K562 (cell line): ENCODE data around the gene STX7. TPM values are rescaled to one million over a fixed set of nuclear protein-coding genes. Genes with fewer than 3 reads are reported as not detected.

Experiments
- ATAC-seq: fragments of 200-7000 bp; cut with Tn5 transposase; 3 replicates; pipeline ENCODE4 v1.9.1; 2020; ENCODE audit warnings: moderate library complexity
- BruUV-seq: library from RNA; stranded (reverse); fragments of 400-500 nt; replicated peaks from 2 replicates; lab custom pipeline; 2021; lab: Mats Ljungman, UMichigan
- CTCF ChIA-PET: fragments of 300-600 bp; formaldehyde crosslinking; extraction: SDS; loops from one replicate; lab custom pipeline; 2021; ENCODE audit warnings: low intra/inter-chr PET ratio; lab: Yijun Ruan, JAX
- POLR2A ChIA-PET: fragments of 300-600, 350-650 bp; sonication (Branson Sonifier 250); formaldehyde crosslinking; extraction: SDS; loops from one replicate; lab custom pipeline; 2021; ENCODE audit warnings: antibody characterized with exemption, inconsistent platforms; lab: Yijun Ruan, JAX
- DNase-seq, 4 experiments: peaks; one replicate each; pipeline versions ENCODE4 v3.0.0 to v3.0.0-alpha.2; 2011 to 2018; ENCODE audit warnings: low spot score in 3 of 4, mixed read lengths in 3 of 4; ENCODE audit errors: extremely low read depth in 1 of 4
- FAIRE-seq: peaks from 2 replicates; lab custom pipeline; 2011; peaks lifted over from hg19 to GRCh38; lab: Jason Lieb, UNC
- H2AFZ ChIP-seq: 2 replicates; pipeline ENCODE4 v1.6.0; 2011; ENCODE audit warnings: low read depth, low read length, control low read depth, inconsistent platforms
- H3K27ac ChIP-seq: fragments of 200-600 bp; 3 replicates; pipeline ENCODE4 v1.8.0; 2011; ENCODE audit warnings: low read depth, mild to moderate bottlenecking, control low read depth, inconsistent platforms, low read length, moderate library complexity, mixed read lengths; ENCODE audit errors: extremely low read depth
- H3K27me3 ChIP-seq, 2 experiments: fragments of 300-600 bp in 1 of 2; 2 replicates in 1 of 2; 3 replicates in 1 of 2; pipeline versions ENCODE4 v1.6.0 to v1.8.0; 2011; ENCODE audit warnings: inconsistent platforms in 2 of 2, low read length in 2 of 2, mild to moderate bottlenecking in 1 of 2, mixed read lengths in 1 of 2, moderate library complexity in 1 of 2; ENCODE audit not compliant: control insufficient read depth in 2 of 2, insufficient read depth in 2 of 2
- H3K36me3 ChIP-seq: fragments of 300-600 bp; 3 replicates; pipeline ENCODE4 v1.8.0; 2011; ENCODE audit warnings: mild to moderate bottlenecking, low read length, inconsistent platforms; ENCODE audit not compliant: control insufficient read depth, insufficient read depth
- H3K4me1 ChIP-seq, 2 experiments: fragments of 200-600 bp in 1 of 2; replicated peaks in 1 of 2; 2 replicates in 1 of 2; 3 replicates in 1 of 2; pipeline versions ENCODE4 v1.5.1 to v1.8.0; 2011; ENCODE audit warnings: inconsistent platforms in 2 of 2, low read length in 2 of 2, mild to moderate bottlenecking in 1 of 2, mixed read lengths in 1 of 2, moderate library complexity in 1 of 2; ENCODE audit not compliant: control insufficient read depth in 2 of 2, insufficient read depth in 2 of 2
- H3K4me2 ChIP-seq: 2 replicates; pipeline ENCODE4 v1.6.1; 2011; ENCODE audit warnings: low read length, control low read depth, inconsistent platforms, mixed read lengths; ENCODE audit not compliant: insufficient read depth
- H3K4me3 ChIP-seq: fragments of 200-600 bp; sonication (generic), shearing (Covaris generic); 2 replicates; pipeline ENCODE4 v1.5.1; 2016; ENCODE audit warnings: control low read depth, inconsistent platforms
- H3K79me2 ChIP-seq: fragments of 200-600 bp; 3 replicates; pipeline ENCODE4 v1.8.0; 2011; ENCODE audit warnings: low read length, inconsistent platforms; ENCODE audit not compliant: control insufficient read depth, insufficient read depth
- H3K9ac ChIP-seq, 2 experiments: 2 replicates each; pipeline versions ENCODE4 v1.6.0 to v1.6.1; 2011; ENCODE audit warnings: low read depth in 2 of 2, low read length in 2 of 2, control low read depth in 1 of 2, inconsistent platforms in 1 of 2, mild to moderate bottlenecking in 1 of 2, mixed read lengths in 1 of 2; ENCODE audit not compliant: insufficient read depth in 1 of 2
- H3K9me1 ChIP-seq: one replicate; pipeline ENCODE4 v1.6.0; 2011; ENCODE audit warnings: inconsistent platforms, mild to moderate bottlenecking, low read length, moderate library complexity; ENCODE audit not compliant: control insufficient read depth, insufficient read depth
- H3K9me3 ChIP-seq: replicated peaks from 2 replicates; pipeline ENCODE4 v1.5.1; 2011; ENCODE audit warnings: low read depth, low read length, inconsistent platforms; ENCODE audit not compliant: control insufficient read depth, insufficient read depth
- H4K20me1 ChIP-seq: replicated peaks from 2 replicates; pipeline ENCODE4 v1.6.1; 2011; ENCODE audit warnings: low read length, inconsistent platforms, mixed read lengths; ENCODE audit not compliant: control insufficient read depth, insufficient read depth
- ESRRB ChIP-seq: fragments of 250-450 bp; sonication (Bioruptor Pico); IDR thresholded peaks from 2 replicates; pipeline ENCODE4 v1.5.0; 2020; ENCODE audit warnings: mild to moderate bottlenecking, moderate library complexity, borderline replicate concordance
- GATAD2B ChIP-seq: fragments of 450-650 bp; IDR thresholded peaks from 2 replicates; pipeline ENCODE4 v1.6.1; 2017; ENCODE audit warnings: mild to moderate bottlenecking, borderline replicate concordance
- HIVEP1 ChIP-seq: fragments of 250-450 bp; sonication (Bioruptor Pico); IDR thresholded peaks from 2 replicates; pipeline ENCODE4 v1.4.0; 2020; ENCODE audit warnings: mild to moderate bottlenecking
- HMG20B ChIP-seq: fragments of 250-450 bp; sonication (Bioruptor Pico); IDR thresholded peaks from 2 replicates; pipeline ENCODE4 v1.5.0; 2021; ENCODE audit warnings: mild to moderate bottlenecking
- KLF10 ChIP-seq: fragments of 250-450 bp; sonication (Bioruptor Pico); IDR thresholded peaks from 2 replicates; pipeline ENCODE4 v1.6.1; 2021; ENCODE audit warnings: matching md5 sums
- MAFF ChIP-seq: IDR thresholded peaks from 2 replicates; pipeline ENCODE4 v1.6.1; 2012; ENCODE audit warnings: low read length, improper control_type of control experiment
- MAFG ChIP-seq: fragments of 450-650 bp; conservative IDR thresholded peaks from 2 replicates; pipeline ENCODE4 v1.6.1; 2016; ENCODE audit warnings: missing genetic modification characterization, missing compliant biosample characterization
- MYNN ChIP-seq, 2 experiments: sonication (generic); formaldehyde crosslinking in 1 of 2; IDR thresholded peaks; 2 replicates each; pipeline versions ENCODE4 v1.5.0 to v1.6.1; 2016 to 2020; ENCODE audit warnings: antibody characterized with exemption in 1 of 2, missing genetic modification reagents in 1 of 2
- PTRF ChIP-seq: fragments of 450-650 bp; IDR thresholded peaks from 2 replicates; pipeline ENCODE4 v1.6.1; 2016; ENCODE audit warnings: mild to moderate bottlenecking, missing genetic modification characterization, missing compliant biosample characterization
- RBM39 ChIP-seq: fragments of 200-400 bp; formaldehyde crosslinking; optimal IDR thresholded peaks from 2 replicates; pipeline ENCODE3; 2018; ENCODE audit warnings: low read depth, low read length
- SIRT6 ChIP-seq: IDR thresholded peaks from one replicate; pipeline ENCODE4 v1.6.1; 2012; ENCODE audit warnings: low read depth, mild to moderate bottlenecking, control low read depth, inconsistent platforms, low read length, moderate library complexity
- SP2 ChIP-seq: IDR thresholded peaks from 2 replicates; pipeline ENCODE4 v1.6.1; 2011; ENCODE audit warnings: mild to moderate bottlenecking, low read depth, low read length, moderate library complexity; ENCODE audit not compliant: poor library complexity, severe bottlenecking; ENCODE audit errors: extremely low read depth
- ZBTB1 ChIP-seq: sonication (generic); formaldehyde crosslinking; IDR thresholded peaks from 2 replicates; pipeline ENCODE4 v1.8.1; 2023; ENCODE audit warnings: missing genetic modification reagents, low read depth, mild to moderate bottlenecking, borderline replicate concordance
- ZNF165 ChIP-seq: fragments of 250-450 bp; sonication (Bioruptor Pico); IDR thresholded peaks from 2 replicates; pipeline ENCODE4 v1.4.0; 2020; ENCODE audit warnings: borderline replicate concordance
- ZNF197 ChIP-seq: fragments of 200-800 bp; sonication (Bioruptor generic); IDR thresholded peaks from 2 replicates; pipeline ENCODE4 v1.6.1; 2016; ENCODE audit warnings: low read depth, missing genetic modification characterization, missing compliant biosample characterization
- ZNF224 ChIP-seq: sonication (generic); formaldehyde crosslinking; IDR thresholded peaks from 2 replicates; pipeline ENCODE4 v1.8.0; 2022; ENCODE audit warnings: mild to moderate bottlenecking, missing genetic modification reagents
- WGBS: fragments of 100-300 bp; shearing (Covaris generic); methylation state at CpG from one replicate; pipeline ENCODE4 v1.1.6; 2016; ENCODE audit warnings: low coverage, mixed read lengths; ENCODE audit not compliant: insufficient coverage; ENCODE audit errors: missing lambda C conversion rate; 5-methylcytosine and 5-hydroxymethylcytosine counted together
- in situ Hi-C: fragments of 300-500 bp; cut with MboI; formaldehyde crosslinking; loops from 4 replicates; pipeline ENCODE4 v1.15.0; 2018; ENCODE audit warnings: inconsistent platforms, mixed read lengths
- intact Hi-C: fragments of 100-400 bp; cut with micrococcal nuclease; formaldehyde crosslinking; loops from 2 replicates; pipeline ENCODE4 v1.14.2; 2022
- polyA plus RNA-seq, 8 experiments: library from polyadenylated mRNA; depleted of rRNA in 4 of 8; stranded (reverse) in 5 of 8; unstranded in 3 of 8; fragments of >200 nt; fragmentation: Nextera tagmentation in 2 of 8; fragmentation: Illumina TruSeq in 1 of 8; extraction: Ambion mirVana in 2 of 8; extraction: Trizol in 1 of 8; gene quantifications; 2 replicates each; pipeline versions ENCODE4 v1.2.1 to v1.2.3, GENCODE V29; 2011 to 2014; ENCODE audit warnings: inconsistent platforms in 1 of 8, missing spikeins in 1 of 8
- total RNA-seq, 7 experiments: library from RNA; depleted of rRNA in 6 of 7; stranded (reverse); fragments of >200 nt in 6 of 7; fragmentation: Illumina TruSeq in 2 of 7; extraction: Trizol in 2 of 7; gene quantifications; 2 replicates each; pipeline versions ENCODE4 v1.2.1 to v1.2.3, GENCODE V29; 2011 to 2021; ENCODE audit warnings: low replicate concordance in 1 of 7
- TF ChIP-seq, protein P1 (sequence below): fragments of 450-650 bp; conservative IDR thresholded peaks from 2 replicates; pipeline ENCODE4 v1.6.1; 2016; ENCODE audit warnings: missing genetic modification characterization, low read depth, mild to moderate bottlenecking, control low read depth, missing compliant biosample characterization
- TF ChIP-seq, protein P2 (sequence below), 2 experiments: fragments of 450-650 bp; IDR thresholded peaks; 2 replicates each; pipeline ENCODE4 v1.6.1; 2016

STX7 gene
- total and polyA plus RNA-seq, 9 of the 15 experiments (the other 6 are each of a cell fraction or from before 2014, with no cell fraction given): 13.0 to 34.4 (median 25.3) TPM

DNA sequence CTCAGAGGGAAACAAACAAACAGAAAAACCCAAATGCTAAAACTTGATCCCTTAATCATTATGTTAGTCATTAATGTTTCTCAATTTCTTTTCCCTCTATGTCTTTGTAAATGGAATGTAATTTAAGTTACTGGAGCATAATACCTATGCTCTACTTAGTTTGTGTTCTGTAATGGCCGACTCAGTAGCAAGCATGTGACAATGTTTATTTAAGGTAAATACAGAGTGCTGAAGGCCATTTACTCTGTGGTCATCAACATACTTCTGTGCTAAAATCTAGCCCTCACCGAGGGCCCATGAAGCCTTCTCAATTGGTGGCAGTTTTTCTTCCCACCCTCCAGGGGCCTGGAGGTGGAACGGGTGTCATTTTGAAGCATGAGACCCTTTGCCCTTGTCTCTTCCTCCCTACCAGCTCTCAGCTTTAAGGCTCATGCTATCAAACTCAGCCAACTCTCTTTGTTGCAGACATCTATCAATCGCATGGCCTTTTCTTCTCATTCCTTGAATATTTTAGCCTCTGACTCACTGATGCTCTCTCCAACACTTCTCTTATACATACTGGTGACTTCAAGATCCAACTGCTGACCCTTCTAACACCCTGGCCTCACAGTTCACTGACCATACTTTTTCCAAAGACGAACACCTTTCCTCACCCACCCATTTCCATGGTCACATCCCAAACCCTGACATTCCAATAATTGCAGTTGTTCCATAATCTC, 48.2 kb downstream of the STX7 start:
- H3K9me3 ChIP-seq: no peaks in the 10 kb centered on the region
- no peak for FAIRE-seq
- no peak for ATAC-seq
- 88% methylated on average over 5 of the region's 5 CpGs for WGBS
- H3K27ac ChIP-seq: no peak overlapping the region
- H2AFZ ChIP-seq: no peak overlapping the region
- no TSS peak for BruUV-seq
- in situ Hi-C loops: no loop called here
- peaks cover 73% of the 10 kb centered on the region for H3K36me3 ChIP-seq
- no peaks in the 10 kb centered on the region for H4K20me1 ChIP-seq
- ChIA-PET POLR2A (no interaction called here), CTCF (no interaction called here)
- no peak overlapping the region for H3K4me2 ChIP-seq
- H3K79me2 ChIP-seq: no peaks in the 10 kb centered on the region
- no peaks in the 10 kb centered on the region for H3K27me3 ChIP-seq
- DNase-seq: no peak
- no peaks in the 10 kb centered on the region for H3K9me1 ChIP-seq
- no peak for TF ChIP-seq MAFG (tag)
- no peak for TF ChIP-seq SIRT6
- TF ChIP-seq RBM39: no peak
- TF ChIP-seq MAFF: no peak
- TF ChIP-seq HMG20B (CRISPR knock-in tag): no peak
- no peak for TF ChIP-seq ZNF197
- TF ChIP-seq, protein P1, sequence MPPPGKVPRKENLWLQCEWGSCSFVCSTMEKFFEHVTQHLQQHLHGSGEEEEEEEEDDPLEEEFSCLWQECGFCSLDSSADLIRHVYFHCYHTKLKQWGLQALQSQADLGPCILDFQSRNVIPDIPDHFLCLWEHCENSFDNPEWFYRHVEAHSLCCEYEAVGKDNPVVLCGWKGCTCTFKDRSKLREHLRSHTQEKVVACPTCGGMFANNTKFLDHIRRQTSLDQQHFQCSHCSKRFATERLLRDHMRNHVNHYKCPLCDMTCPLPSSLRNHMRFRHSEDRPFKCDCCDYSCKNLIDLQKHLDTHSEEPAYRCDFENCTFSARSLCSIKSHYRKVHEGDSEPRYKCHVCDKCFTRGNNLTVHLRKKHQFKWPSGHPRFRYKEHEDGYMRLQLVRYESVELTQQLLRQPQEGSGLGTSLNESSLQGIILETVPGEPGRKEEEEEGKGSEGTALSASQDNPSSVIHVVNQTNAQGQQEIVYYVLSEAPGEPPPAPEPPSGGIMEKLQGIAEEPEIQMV (tag): no peak
- TF ChIP-seq ESRRB (CRISPR knock-in tag): no peak
- TF ChIP-seq, protein P2, sequence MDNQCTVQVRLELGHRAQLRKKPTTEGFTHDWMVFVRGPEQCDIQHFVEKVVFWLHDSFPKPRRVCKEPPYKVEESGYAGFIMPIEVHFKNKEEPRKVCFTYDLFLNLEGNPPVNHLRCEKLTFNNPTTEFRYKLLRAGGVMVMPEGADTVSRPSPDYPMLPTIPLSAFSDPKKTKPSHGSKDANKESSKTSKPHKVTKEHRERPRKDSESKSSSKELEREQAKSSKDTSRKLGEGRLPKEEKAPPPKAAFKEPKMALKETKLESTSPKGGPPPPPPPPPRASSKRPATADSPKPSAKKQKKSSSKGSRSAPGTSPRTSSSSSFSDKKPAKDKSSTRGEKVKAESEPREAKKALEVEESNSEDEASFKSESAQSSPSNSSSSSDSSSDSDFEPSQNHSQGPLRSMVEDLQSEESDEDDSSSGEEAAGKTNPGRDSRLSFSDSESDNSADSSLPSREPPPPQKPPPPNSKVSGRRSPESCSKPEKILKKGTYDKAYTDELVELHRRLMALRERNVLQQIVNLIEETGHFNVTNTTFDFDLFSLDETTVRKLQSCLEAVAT (IDR thresholded peaks at IDR 0.05): no peak
- TF ChIP-seq ZNF165: no peak
- TF ChIP-seq ZNF224 (CRISPR knock-in tag): no peak
- no peak for TF ChIP-seq KLF10 (CRISPR knock-in tag)
- TF ChIP-seq HIVEP1 (CRISPR knock-in tag): no peak
- no peak for TF ChIP-seq PTRF (tag)
- no peak for TF ChIP-seq SP2
- no peak for TF ChIP-seq GATAD2B
- TF ChIP-seq MYNN (IDR thresholded peaks at IDR 0.05): no peak
- no peak for TF ChIP-seq MYNN (CRISPR knock-in tag; IDR thresholded peaks at IDR 0.05)
- TF ChIP-seq ZBTB1 (CRISPR knock-in tag): no peak
- intact Hi-C loops: no loop called here
- no peaks in the 10 kb centered on the region for H3K4me1 ChIP-seq
- no peak overlapping the region for H3K9ac ChIP-seq
- H3K4me3 ChIP-seq: no peak overlapping the region
